ENCODE results near the gene ENTHD1. TPM values are rescaled to one million over a fixed set of nuclear protein-coding genes. Genes with fewer than 3 reads are reported as not detected.
A peak's percentile ranks its signal among the peaks of the same experiment; 100 is the strongest.
"Not testable (repeated sequence)": the region's sequence is repeated elsewhere in the genome, so short reads cannot be mapped to it uniquely, and the experiment has no call there.

ENTHD1 gene
- total and polyA plus RNA-seq, 8 donors, result 0.16 TPM; not detected in 7

- no peak for TF ChIP-seq CTCF (IDR thresholded peaks at IDR 0.05)
- ATAC-seq (no peak), DNase-seq (no peak)
- Histone ChIP-seq H3K4me3 (no peak overlapping the region), H3K4me1 (peaks cover 0 to 3% of the 10 kb centered on the region in 2 donors), H3K27ac (no peak overlapping the region), H3K9me3 (no peaks in the 10 kb centered on the region), H3K27me3 (peaks cover 0 to 36% of the 10 kb centered on the region in 2 donors), H3K36me3 (no peaks in the 10 kb centered on the region)
- intact Hi-C loops (cut with DNase I), result no loop called here
These were observed 40.8 kb downstream of the ENTHD1 start for GRCh38 chr22:39852799-39853198.

- peaks cover 0 to 3% of the 10 kb centered on the region in 2 donors for H3K4me1 ChIP-seq
- no peak overlapping the region for H3K4me3 ChIP-seq
- peak overlapping the region in 1 of 2 donors; percentile 59 for H3K27ac ChIP-seq
- no peaks in the 10 kb centered on the region for H3K9me3 ChIP-seq
- DNase-seq, result no peak
- ATAC-seq, result no peak
- H3K27me3 ChIP-seq, result peaks cover 0 to 36% of the 10 kb centered on the region in 2 donors
- intact Hi-C loops (cut with DNase I), result no loop called here
- no peaks in the 10 kb centered on the region for H3K36me3 ChIP-seq
- TF ChIP-seq CTCF (IDR thresholded peaks at IDR 0.05), result no peak
These were observed 41.8 kb downstream of the ENTHD1 start for GRCh38 chr22:39851606-39852315.

DNA sequence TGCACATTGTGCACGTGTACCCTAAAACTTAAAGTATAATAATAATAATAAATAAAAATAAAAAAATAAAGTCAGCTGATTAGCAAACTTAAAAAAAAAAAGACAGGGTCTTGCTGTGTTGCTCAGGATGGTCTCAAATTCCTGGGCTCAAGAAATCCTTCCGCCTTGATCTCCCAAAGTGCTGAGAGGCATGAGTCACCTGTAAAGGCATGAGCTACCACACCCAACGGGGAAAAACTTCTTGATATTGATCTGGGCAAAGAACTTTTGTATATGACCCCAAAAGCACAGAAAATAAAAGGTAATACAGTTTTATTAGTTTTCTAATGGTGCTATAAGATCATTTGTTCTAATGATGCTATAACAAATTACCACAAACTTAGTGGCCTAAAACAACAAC, 46.1 kb downstream of the ENTHD1 start:
- Histone ChIP-seq H3K4me3 (no peak overlapping the region), H3K36me3 (no peaks in the 10 kb centered on the region), H3K4me1 (peaks cover 0 to 6% of the 10 kb centered on the region in 2 donors), H3K9me3 (no peaks in the 10 kb centered on the region), H3K27ac (no peak overlapping the region), H3K27me3 (peaks cover 0 to 9% of the 10 kb centered on the region in 2 donors)
- no peak for TF ChIP-seq CTCF (IDR thresholded peaks at IDR 0.05)
- intact Hi-C loops (cut with DNase I), result no loop called here
- no peak for DNase-seq
- ATAC-seq, result no peak

DNA sequence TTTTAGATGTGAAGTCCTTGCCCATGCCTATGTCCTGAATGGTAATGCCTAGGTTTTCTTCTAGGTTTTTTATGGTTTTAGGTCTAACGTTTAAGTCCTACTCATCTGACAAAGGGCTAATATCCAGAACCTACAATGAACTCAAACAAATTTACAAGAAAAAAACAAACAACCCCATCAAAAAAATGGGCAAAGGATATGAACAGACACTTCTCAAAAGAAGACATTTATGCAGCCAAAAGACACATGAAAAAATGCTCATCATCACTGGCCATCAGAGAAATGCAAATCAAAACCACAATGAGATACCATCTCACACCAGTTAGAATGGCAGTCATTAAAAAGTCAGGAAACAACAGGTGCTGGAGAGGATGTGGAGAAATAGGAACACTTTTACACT, 47.0 kb downstream of the ENTHD1 start:
- ATAC-seq; DNase-seq; H3K4me1 ChIP-seq; H3K27ac ChIP-seq; H3K27me3 ChIP-seq; intact Hi-C loops (cut with DNase I); H3K9me3 ChIP-seq; H3K36me3 ChIP-seq; H3K4me3 ChIP-seq: not testable (repeated sequence)

GRCh38 chr22:39845529-39845928, 48.0 kb downstream of the ENTHD1 start:
- H3K27ac ChIP-seq, result no peak overlapping the region

More at GRCh38 chr22:39845529-39845928, 48.0 kb downstream of the ENTHD1 start:
- Histone ChIP-seq H3K27me3 (peaks cover 0 to 6% of the 10 kb centered on the region in 2 donors), H3K4me3 (no peak overlapping the region), H3K9me3 (no peaks in the 10 kb centered on the region), H3K4me1 (peaks cover 0 to 3% of the 10 kb centered on the region in 2 donors), H3K36me3 (no peaks in the 10 kb centered on the region)
- intact Hi-C loops (cut with DNase I), result no loop called here
- ATAC-seq, result no peak
- DNase-seq, result no peak
- TF ChIP-seq CTCF (IDR thresholded peaks at IDR 0.05), result no peak
